T-helper 2 cell treated with Interferon-gamma antibody and Interleukin-4, amounts not matched to agents 5 μg/mL and 100 μg/mL, for 36 hours (primary cell): ENCODE data around the gene HSPA12B.
A peak's percentile ranks its signal among the peaks of the same experiment; 100 is the strongest.

Experiments used
- DNase-seq: peaks from one replicate; pipeline ENCODE4 v3.0.0; 2021; ENCODE audit warnings: low spot score
- H3K27ac Mint-ChIP-seq: one replicate; pipeline ENCODE4 v1.8.0; 2021; ENCODE audit warnings: mild to moderate bottlenecking, mixed read lengths
- H3K27me3 Mint-ChIP-seq: one replicate; pipeline ENCODE4 v1.8.0; 2021; ENCODE audit warnings: low read depth, mixed read lengths
- H3K36me3 Mint-ChIP-seq: one replicate; pipeline ENCODE4 v1.8.0; 2021; ENCODE audit warnings: low read depth, mixed read lengths
- H3K4me1 Mint-ChIP-seq: one replicate; pipeline ENCODE4 v1.8.0; 2021; ENCODE audit warnings: low read depth, mixed read lengths
- H3K4me3 Mint-ChIP-seq: one replicate; pipeline ENCODE4 v1.8.0; 2022; ENCODE audit warnings: mild to moderate bottlenecking, moderate library complexity, mixed read lengths
- H3K9me3 Mint-ChIP-seq: one replicate; pipeline ENCODE4 v1.8.0; 2021; ENCODE audit warnings: mixed read lengths

The HSPA12B gene

DNA sequence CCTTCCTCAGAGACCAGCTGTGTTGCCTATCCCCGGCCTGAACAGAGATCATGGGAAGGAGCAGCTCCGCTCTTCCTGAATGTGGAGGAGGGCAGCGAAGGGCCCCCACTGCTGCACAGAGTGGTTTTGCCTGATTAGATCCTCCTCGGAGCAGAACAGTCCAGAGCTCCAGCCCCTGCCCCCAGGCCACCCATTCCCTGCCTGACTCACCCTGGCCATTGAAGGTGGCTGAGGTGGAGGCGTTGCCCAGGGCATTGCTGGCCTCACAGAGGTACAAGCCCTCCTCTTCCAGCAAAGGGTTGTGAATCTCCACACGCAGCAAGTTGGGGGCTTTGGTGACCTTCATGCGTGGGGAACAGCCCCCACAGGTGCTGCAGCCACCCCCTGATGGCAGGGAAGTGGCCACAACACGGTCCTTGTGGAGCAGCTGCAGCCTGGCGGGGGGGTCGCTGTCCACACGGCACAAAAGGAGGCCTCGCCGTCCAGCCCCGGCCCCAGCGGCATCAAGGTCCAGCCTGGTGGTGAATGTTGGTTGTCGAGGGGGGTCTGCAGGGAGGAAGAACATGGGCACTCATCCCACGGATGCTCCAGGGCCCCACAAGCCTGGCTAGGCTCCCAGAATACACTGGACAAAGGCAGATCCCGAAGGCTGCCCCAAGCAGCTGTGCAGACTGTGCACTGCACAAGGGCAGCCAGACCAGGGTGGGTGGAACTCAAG is 34.7 kb upstream of the HSPA12B start:
- Mint-ChIP-seq H3K4me1 (no peaks in the 10 kb centered on the region), H3K27me3 (no peaks in the 10 kb centered on the region), H3K36me3 (no peaks in the 10 kb centered on the region), H3K27ac (no peak overlapping the region), H3K9me3 (no peaks in the 10 kb centered on the region), H3K4me3 (no peak overlapping the region)
- no peak for DNase-seq

DNA sequence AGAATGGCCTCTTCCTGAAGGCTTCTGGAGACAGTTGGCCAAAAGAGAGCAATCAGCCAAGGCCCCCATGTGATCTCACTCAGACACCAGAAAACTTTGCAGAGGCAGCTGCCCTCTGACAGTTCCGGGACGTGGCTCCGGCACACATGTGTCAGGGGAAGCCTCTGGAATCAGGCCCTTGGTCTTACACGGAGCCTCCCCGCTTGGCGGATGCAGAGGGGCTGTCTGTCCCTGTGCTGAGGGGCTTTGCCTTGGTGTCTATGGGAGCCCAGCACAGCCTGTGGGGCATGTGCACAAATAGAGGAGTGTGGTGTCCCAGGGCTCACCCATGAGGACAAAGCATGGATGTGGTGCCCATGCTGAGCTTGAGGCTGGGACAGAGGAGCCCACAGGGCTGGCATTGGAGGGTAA is 33.9 kb upstream of the HSPA12B start:
- Mint-ChIP-seq H3K27me3 (no peaks in the 10 kb centered on the region), H3K36me3 (no peaks in the 10 kb centered on the region), H3K27ac (no peak overlapping the region), H3K4me1 (no peaks in the 10 kb centered on the region), H3K4me3 (no peak overlapping the region), H3K9me3 (no peaks in the 10 kb centered on the region)
- no peak for DNase-seq

DNA sequence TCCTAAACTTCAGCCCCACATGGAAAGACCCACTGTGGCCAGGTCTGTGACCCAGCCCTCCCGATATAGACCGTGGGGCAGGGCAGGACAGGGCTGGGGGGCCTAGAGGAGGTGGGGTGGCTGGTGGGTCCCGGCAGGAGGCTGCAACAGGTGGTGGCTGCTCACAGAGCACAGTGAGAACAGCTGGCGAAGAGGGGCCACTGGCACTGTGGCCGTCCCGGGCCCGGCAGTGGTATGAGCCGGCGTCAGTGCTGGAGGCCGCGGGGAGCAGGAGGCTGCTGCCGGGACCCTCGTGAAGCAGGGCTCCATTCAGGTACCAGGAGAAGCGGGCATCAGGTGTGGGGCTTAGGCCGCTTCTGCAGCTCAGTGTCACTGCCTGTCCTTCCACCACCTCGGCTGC is 33.4 kb upstream of the HSPA12B start:
- Mint-ChIP-seq H3K36me3 (no peaks in the 10 kb centered on the region), H3K9me3 (no peaks in the 10 kb centered on the region)

DNA sequence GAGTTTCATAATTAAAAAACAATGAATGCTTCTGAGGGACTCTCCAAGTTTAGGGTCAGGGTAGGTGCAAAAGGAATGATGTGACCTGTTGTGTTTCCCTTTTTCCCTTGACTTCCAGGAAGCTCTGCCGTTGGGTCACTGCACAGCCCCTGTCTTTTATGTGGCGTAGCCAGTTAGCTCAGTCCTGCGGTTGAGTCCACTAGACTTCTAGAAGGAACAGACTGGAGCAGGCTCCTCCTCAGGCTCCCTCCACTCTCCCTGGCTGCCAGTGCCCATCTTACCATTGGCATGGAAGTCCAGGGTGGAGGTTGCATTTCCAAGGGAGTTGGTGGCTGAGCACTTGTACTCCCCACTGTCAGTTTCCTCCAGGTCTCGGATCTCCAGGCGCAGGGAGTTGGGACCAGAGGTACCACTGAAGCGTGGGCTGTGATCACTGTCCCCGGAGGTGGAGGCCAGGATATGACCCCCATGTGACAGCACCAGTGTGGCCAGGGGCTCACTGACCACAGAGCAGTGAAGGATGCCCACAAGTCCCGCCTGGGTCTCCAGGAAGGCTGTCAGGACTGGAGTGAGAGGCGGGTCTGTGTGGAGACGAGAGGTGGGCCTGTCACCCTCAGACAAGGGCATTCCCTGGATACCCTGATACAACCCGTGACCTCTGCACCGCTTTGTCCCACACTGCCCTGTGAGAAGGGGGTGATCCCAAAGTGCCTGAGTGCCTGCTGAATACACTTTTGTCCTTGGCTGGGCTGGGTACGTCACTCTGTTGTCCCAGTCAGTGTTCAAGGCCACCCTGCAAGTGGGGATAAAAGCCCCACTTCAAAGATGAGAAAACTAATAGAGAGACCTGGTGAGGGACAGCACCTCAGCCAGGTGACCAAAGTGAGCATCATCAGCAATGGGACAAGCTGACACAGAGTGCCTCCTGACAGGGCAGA is 31.2 kb upstream of the HSPA12B start:
- Mint-ChIP-seq H3K27ac (no peak overlapping the region), H3K4me3 (no peak overlapping the region), H3K27me3 (no peaks in the 10 kb centered on the region), H3K36me3 (no peaks in the 10 kb centered on the region), H3K4me1 (no peaks in the 10 kb centered on the region), H3K9me3 (no peaks in the 10 kb centered on the region)
- no peak for DNase-seq

More for the DNA sequence above, 33.4 kb upstream of the HSPA12B start:
- Mint-ChIP-seq H3K27ac (no peak overlapping the region), H3K4me1 (no peaks in the 10 kb centered on the region), H3K4me3 (no peak overlapping the region), H3K27me3 (no peaks in the 10 kb centered on the region)
- DNase-seq, result no peak

DNA sequence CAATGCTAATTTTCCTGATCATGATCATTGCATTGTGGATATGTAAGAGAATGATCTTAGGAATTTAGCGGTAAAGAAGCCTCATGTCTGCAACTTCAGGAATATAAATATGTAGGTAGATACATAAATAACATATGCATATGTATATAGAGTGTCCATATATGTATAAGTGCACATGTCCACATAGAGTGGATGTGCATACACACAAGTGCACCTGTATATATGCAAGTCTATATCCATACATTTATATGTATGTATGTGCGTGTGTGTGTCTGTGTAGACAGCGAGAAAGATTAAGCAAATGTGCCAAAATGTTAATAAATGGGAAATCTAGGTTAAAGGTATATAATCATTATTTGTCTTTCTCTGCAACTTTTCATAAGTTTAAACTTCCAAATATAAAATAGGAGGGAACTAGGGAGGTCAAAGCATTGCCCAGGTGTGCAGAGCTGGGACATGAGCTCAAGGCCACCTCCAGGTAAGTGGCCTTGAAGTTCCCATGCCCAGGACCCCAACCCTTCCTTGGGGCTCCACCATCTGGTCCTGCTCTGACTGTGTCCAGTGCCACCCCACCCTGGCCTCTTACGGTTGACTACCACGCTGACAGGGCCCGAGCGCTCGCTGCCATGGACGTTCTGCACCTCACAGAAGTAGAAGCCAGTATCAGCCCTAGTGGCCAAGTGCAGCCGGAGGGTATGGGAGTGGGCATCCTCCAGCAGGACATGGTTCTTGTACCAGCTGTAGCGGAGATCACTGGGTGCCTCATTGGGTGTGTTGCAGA is 29.7 kb upstream of the HSPA12B start:
- no peaks in the 10 kb centered on the region for H3K36me3 Mint-ChIP-seq
- H3K4me3 Mint-ChIP-seq, result no peak overlapping the region
- no peaks in the 10 kb centered on the region for H3K27me3 Mint-ChIP-seq
- no peaks in the 10 kb centered on the region for H3K4me1 Mint-ChIP-seq
- H3K9me3 Mint-ChIP-seq, result no peaks in the 10 kb centered on the region
- no peak overlapping the region for H3K27ac Mint-ChIP-seq
- DNase-seq, result no peak

DNA sequence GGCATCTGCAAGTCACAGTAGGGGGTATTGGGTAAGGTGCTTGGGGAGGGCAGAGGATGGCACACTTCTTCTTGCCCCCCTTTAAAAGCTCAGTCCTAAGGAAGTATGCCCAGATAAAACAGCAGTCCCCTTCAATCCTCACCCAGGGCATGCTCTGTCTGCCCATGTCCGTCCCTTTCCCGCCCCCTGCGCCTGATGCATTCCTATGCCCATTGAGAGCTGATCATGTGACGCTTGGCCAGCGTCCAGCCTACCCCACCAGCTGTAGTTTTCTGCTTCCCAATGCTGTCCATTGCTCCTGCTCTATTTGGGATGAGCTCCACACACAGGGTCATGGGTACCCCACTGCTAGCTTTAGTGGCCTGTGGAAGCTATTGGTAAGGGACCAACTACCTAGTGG is 28.4 kb upstream of the HSPA12B start:
- H3K4me3 Mint-ChIP-seq, result no peak overlapping the region
- no peaks in the 10 kb centered on the region for H3K9me3 Mint-ChIP-seq
- DNase-seq, result no peak
- H3K27ac Mint-ChIP-seq, result no peak overlapping the region
- H3K27me3 Mint-ChIP-seq, result no peaks in the 10 kb centered on the region
- no peaks in the 10 kb centered on the region for H3K4me1 Mint-ChIP-seq
- H3K36me3 Mint-ChIP-seq, result no peaks in the 10 kb centered on the region

DNA sequence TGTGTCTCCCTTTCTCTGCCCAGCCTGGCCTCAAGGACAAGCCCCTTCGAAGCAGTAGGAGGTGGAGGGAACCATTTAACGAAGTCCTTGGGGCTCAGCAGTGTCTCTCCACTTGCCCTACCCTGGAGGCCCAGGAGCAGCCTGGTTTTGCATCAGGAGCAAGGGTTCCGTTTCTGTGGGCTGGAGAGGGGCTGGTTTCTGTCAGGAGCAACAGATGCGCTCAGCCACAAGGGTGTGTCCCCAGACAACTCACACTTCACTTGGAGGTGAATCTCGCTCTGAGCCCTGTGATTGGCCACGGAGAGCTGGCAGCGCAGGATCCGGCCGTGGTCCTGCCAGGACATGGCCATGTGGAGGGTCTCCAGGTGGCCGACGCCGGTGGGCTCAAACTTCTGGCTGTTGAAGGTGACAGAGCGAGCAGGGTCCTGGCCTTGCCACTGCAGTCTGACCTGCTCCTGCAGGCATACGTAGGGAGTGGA is 27.0 kb upstream of the HSPA12B start:
- H3K27me3 Mint-ChIP-seq, result no peaks in the 10 kb centered on the region
- no peak overlapping the region for H3K4me3 Mint-ChIP-seq
- no peaks in the 10 kb centered on the region for H3K4me1 Mint-ChIP-seq
- no peak for DNase-seq
- H3K36me3 Mint-ChIP-seq, result no peaks in the 10 kb centered on the region
- H3K27ac Mint-ChIP-seq, result no peak overlapping the region
- no peaks in the 10 kb centered on the region for H3K9me3 Mint-ChIP-seq

DNA sequence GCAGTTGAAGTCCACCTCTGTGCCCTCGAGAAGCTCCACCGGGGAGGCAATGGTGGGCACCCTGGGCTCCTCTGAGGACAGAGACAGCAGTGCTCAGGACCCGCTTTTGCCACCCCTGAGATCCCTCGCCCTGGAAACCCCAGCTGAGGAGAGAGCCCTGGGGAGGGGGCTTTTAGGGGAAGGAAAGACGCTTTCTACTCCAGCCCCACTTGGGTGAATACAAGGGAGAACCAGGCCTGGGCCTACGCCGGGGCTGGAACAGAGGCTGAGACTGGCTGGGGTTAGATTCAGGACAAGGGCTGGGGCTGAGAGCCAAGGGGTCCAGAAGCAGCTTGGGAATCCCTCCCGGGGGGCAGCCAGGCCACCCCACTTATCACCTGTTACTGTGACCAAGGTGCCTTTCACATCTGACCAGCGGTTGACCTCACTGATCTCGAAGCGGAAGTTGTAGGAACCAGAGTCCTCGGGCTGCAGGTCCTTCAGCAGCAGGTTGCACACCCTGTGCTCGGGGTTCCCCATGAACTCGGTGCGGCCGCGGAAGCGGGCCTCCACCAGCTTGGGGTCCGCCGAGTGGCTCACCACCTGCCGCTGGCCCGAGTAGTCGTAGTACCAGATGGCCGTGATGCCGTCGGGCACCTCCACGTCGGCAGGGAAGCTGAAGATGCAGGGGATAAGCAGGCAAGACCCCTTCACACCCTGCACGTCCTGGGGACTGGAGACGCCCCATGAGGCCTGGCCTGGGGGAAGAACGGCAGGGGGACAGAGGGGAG is 26.3 kb upstream of the HSPA12B start:
- H3K4me3 Mint-ChIP-seq, result no peak overlapping the region
- DNase-seq, result no peak
- H3K36me3 Mint-ChIP-seq, result no peaks in the 10 kb centered on the region
- H3K27me3 Mint-ChIP-seq, result no peaks in the 10 kb centered on the region
- H3K9me3 Mint-ChIP-seq, result no peaks in the 10 kb centered on the region
- H3K4me1 Mint-ChIP-seq, result no peaks in the 10 kb centered on the region
- H3K27ac Mint-ChIP-seq, result no peak overlapping the region

DNA sequence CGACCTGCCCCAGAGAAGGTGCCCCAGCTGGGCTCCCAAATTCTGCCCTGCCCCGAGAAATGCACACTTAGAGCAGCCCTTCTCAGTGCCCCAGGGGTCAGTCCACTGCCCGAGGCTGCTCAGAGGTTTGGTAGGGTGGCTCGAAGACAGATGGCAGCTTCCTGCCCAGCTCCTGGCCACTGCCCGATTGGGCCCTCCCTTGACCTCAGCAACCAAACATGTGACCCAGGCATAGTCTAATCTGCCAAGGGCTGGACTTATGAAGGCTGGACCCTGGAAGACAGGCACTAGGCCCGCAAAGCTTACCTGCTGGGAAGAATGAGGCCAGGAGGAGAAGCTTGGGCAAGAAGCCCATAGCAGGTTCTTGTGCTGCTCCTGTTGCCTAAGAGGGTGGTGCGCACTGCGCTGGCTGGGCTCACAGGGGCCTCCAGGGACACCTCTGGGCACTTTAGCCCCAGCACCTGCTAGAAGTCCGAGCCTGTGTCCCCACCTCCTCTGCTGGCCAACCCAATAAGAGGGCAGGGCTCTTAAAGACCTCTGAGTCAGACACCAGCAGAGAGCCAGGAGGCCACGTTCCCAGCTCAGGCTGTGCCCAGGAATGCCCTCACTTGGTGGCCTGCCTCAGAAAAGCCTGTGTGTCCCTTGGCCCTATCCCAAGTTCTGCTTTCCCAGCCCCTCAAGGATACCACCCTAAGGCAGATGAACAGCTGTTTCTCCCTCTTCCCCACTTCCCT is 25.5 kb upstream of the HSPA12B start:
- no peaks in the 10 kb centered on the region for H3K4me1 Mint-ChIP-seq
- no peak overlapping the region for H3K27ac Mint-ChIP-seq
- no peaks in the 10 kb centered on the region for H3K36me3 Mint-ChIP-seq
- DNase-seq, result no peak
- H3K27me3 Mint-ChIP-seq, result no peaks in the 10 kb centered on the region
- H3K9me3 Mint-ChIP-seq, result no peaks in the 10 kb centered on the region
- H3K4me3 Mint-ChIP-seq, result no peak overlapping the region

DNA sequence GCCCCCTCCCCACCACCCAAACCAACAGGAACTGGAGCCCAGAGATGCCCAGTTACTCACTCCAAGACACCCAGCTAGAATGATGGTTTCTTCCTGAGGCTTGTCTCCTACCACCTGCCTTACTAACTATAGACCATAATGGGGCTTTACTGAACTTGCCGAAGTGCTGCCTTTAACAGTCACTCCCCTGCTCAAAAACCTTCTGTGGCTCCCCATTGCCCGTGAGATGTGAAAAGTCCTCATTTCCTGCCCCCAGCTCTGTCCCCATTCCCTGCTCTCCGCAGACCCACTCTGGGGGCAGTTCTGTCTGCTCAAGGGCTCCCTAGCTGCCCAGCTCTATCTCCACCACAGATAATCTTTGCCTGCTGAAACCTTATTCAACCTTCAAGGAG is 25.0 kb upstream of the HSPA12B start:
- Mint-ChIP-seq H3K36me3 (no peaks in the 10 kb centered on the region), H3K27me3 (no peaks in the 10 kb centered on the region), H3K4me1 (no peaks in the 10 kb centered on the region), H3K9me3 (no peaks in the 10 kb centered on the region), H3K4me3 (no peak overlapping the region), H3K27ac (no peak overlapping the region)
- DNase-seq, result no peak

DNA sequence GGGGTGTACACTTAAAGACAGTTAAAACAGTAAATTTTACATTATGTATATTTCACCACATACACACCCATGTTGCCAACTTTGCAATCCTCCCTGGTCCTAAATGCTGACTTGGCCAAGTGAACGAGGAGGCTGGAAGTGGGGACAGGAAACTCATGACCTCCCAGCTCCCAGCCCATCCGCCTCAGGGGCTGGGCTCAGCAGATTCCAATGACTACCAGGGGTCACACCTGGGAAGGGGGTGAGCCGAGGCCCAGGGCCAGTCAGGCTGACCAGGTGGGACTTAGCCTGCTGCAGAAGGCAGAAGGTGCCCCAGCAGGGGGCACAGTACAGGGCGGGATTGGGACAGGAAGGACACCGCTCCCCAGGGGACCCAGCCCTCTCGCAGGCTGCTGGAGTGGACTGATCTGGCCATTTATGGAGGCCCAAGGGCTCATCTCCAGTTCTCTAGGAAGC is 22.4 kb upstream of the HSPA12B start:
- H3K9me3 Mint-ChIP-seq, result no peaks in the 10 kb centered on the region
- DNase-seq, result no peak
- H3K4me3 Mint-ChIP-seq, result no peak overlapping the region
- no peaks in the 10 kb centered on the region for H3K27me3 Mint-ChIP-seq
- H3K4me1 Mint-ChIP-seq, result no peaks in the 10 kb centered on the region
- H3K27ac Mint-ChIP-seq, result no peak overlapping the region
- H3K36me3 Mint-ChIP-seq, result no peaks in the 10 kb centered on the region

DNA sequence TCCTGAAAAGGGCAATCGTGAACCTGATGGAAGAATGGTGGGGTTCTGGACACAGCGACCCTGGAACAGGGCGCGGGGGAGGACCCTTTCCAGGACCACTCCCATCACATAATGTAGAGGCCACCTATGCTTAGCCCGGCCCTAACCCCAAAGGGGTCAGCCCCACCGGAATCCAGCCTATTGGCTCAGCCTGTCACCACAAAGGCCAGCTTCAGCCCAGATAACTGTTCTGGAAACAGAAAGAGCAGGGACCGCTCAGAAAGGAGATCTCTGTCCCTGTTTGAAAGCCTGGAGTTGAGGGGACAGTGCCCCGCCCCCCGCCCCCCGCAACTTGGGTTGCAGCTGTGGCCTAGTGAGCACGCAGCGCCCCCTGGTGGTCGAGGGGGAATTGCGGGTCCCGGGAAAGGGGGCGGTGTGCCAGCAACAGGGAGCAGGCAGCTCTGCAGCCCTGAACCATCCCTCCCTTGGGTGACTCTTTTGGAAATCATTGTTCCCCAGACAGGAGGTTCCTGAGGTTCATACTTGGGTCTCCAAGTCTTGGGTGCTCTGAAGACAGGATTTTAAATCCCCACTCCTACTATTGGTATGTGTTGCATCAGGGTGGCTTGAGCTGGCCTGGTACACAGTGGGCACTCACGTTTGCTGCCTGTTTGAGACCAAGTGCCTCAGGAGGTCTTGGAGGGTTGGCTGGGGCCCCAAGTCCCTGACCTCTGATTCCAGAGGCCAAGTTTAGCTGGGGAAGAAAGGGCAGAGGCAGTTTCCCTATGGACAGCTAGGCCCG is 21.6 kb upstream of the HSPA12B start:
- peak; percentile 63 for DNase-seq
- Mint-ChIP-seq H3K36me3 (no peaks in the 10 kb centered on the region), H3K4me1 (no peaks in the 10 kb centered on the region), H3K4me3 (no peak overlapping the region), H3K9me3 (no peaks in the 10 kb centered on the region), H3K27ac (no peak overlapping the region), H3K27me3 (no peaks in the 10 kb centered on the region)
